Spleen (tissue), 7 donors: ENCODE data around the gene NAPB.

Source experiments
- POLR2AphosphoS5 ChIP-seq, 3 donors: sonication (generic); formaldehyde crosslinking; IDR thresholded peaks; one replicate each; pipeline ENCODE4 v1.5.1; 2017; ENCODE audit warnings: antibody characterized with exemption in 3 of 3
- TF ChIP-seq, protein P1 (sequence below), 11 experiments: fragments of 200-600 bp in 7 of 11; fragments of 450-650 bp in 4 of 11; sonication (generic) in 4 of 11; IDR thresholded peaks in 8 of 11; conservative IDR thresholded peaks in 3 of 11; 1 replicate in 7 of 11; 2 replicates in 4 of 11; pipeline versions ENCODE4 v1.4.0 to v1.8.0; 2016 to 2021; ENCODE audit warnings: antibody characterized with exemption in 11 of 11, inconsistent platforms in 4 of 11, mild to moderate bottlenecking in 1 of 11
- donor health status: DM: no; HTN: no; CAD: no; lungs with moderate emphysema.
- donor health status: DM: no; HTN: no; CAD: no.
- donor health status: DM: no; HTN: no; CAD: no.

DNA sequence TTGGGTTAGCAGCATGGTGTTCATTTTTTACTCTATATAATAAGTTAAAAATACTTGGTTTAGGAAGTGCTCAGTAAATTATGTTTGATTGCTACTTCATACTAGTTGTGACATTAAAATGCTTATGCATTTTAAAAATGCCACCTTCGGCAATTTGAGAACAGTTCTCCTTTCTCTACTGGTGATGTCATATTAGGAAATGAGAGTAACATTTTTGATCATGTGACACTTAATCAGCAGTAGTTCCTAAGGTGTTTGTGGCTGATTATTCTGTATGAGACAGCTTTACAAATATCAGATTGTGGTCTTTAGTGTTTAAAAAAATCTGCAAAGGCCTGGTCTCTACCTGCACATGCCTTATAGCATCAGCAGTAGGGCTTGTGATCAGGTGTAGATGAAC, 54.9 kb downstream of the NAPB start:
- TF ChIP-seq, protein P1, sequence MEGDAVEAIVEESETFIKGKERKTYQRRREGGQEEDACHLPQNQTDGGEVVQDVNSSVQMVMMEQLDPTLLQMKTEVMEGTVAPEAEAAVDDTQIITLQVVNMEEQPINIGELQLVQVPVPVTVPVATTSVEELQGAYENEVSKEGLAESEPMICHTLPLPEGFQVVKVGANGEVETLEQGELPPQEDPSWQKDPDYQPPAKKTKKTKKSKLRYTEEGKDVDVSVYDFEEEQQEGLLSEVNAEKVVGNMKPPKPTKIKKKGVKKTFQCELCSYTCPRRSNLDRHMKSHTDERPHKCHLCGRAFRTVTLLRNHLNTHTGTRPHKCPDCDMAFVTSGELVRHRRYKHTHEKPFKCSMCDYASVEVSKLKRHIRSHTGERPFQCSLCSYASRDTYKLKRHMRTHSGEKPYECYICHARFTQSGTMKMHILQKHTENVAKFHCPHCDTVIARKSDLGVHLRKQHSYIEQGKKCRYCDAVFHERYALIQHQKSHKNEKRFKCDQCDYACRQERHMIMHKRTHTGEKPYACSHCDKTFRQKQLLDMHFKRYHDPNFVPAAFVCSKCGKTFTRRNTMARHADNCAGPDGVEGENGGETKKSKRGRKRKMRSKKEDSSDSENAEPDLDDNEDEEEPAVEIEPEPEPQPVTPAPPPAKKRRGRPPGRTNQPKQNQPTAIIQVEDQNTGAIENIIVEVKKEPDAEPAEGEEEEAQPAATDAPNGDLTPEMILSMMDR (IDR thresholded peaks at IDR 0.05 in 8 of 11, conservative IDR thresholded peaks at IDR 0.05 in 3 of 11): no peak
- TF ChIP-seq POLR2AphosphoS5 (IDR thresholded peaks at IDR 0.05): no peak
